Kidney (tissue), 14 donors: ENCODE measurements around the gene NCBP1. TPM values are rescaled to one million over a fixed set of nuclear protein-coding genes. Genes with fewer than 3 reads are reported as not detected.

Experiments
- DNase-seq, 5 donors: peaks; one replicate each; pipeline ENCODE4 v3.0.0-alpha.2; 2013 to 2020
- FAIRE-seq: peaks from 2 replicates; lab custom pipeline; 2012; peaks lifted over from hg19 to GRCh38; lab: Jason Lieb, UNC
- H3K27ac ChIP-seq, 2 donors: one replicate each; pipeline ENCODE4 v1.7.0; 2013; ENCODE audit warnings: low read depth in 2 of 2, low read length in 2 of 2, inconsistent platforms in 1 of 2
- H3K27me3 ChIP-seq: one replicate; pipeline ENCODE4 v1.7.1; 2013; ENCODE audit warnings: low read length, inconsistent platforms; ENCODE audit not compliant: control insufficient read depth, insufficient read depth
- H3K36me3 ChIP-seq, 3 donors: one replicate each; pipeline versions ENCODE4 v1.7.0 to v1.7.1; 2013; ENCODE audit warnings: low read length in 3 of 3, control low read depth in 1 of 3, inconsistent platforms in 1 of 3; ENCODE audit not compliant: insufficient read depth in 3 of 3, control insufficient read depth in 2 of 3
- H3K4me1 ChIP-seq, 3 donors: one replicate each; pipeline versions ENCODE4 v1.7.0 to v1.7.1; 2013; ENCODE audit warnings: low read length in 3 of 3, inconsistent platforms in 1 of 3, low read depth in 1 of 3; ENCODE audit not compliant: control insufficient read depth in 2 of 3, insufficient read depth in 2 of 3
- H3K4me3 ChIP-seq, 3 donors: one replicate each; pipeline versions ENCODE4 v1.7.0 to v1.8.1; 2013; ENCODE audit warnings: low read length in 3 of 3, control low read depth in 1 of 3, inconsistent platforms in 1 of 3
- H3K9ac ChIP-seq, 3 donors: one replicate each; pipeline versions ENCODE4 v1.7.0 to v1.7.1; 2013; ENCODE audit warnings: low read length in 3 of 3, control low read depth in 1 of 3, inconsistent platforms in 1 of 3
- H3K9me3 ChIP-seq, 3 donors: one replicate each; pipeline versions ENCODE4 v1.7.0 to v1.7.1; 2013; ENCODE audit warnings: low read length in 3 of 3, control low read depth in 1 of 3, inconsistent platforms in 1 of 3; ENCODE audit not compliant: control insufficient read depth in 2 of 3, insufficient read depth in 1 of 3
- intact Hi-C: fragments of 100-400 bp; cut with DNase I; formaldehyde crosslinking; loops from one replicate; pipeline ENCODE4 v1.11.1; 2022
- polyA plus RNA-seq: library from polyadenylated mRNA; stranded (reverse); fragments of 350-450 nt; fragmentation: Illumina TruSeq; extraction: RNeasy Lipid Tissue Mini Kit (QIAGEN cat#74804); gene quantifications from one replicate; pipeline ENCODE4 v1.2.3, GENCODE V29; 2014; ENCODE audit warnings: low read depth, low replicate concordance; ENCODE audit not compliant: insufficient read depth
- total RNA-seq: library from RNA; stranded (reverse); fragmentation: NEBNext Ultra II Directional; extraction: Animal tissue kit (Norgen Biotek cat#: 25700); gene quantifications from one replicate; pipeline ENCODE4 v1.2.1, GENCODE V29; 2021
- TF ChIP-seq, protein P1 (sequence below): IDR thresholded peaks from 3 replicates; pipeline ENCODE4 v1.5.1; 2012; ENCODE audit warnings: mild to moderate bottlenecking, moderate library complexity, borderline replicate concordance; ENCODE audit not compliant: insufficient read depth; ENCODE audit errors: extremely low read depth
- donor health status: control.
- donor health status: control.
- donor health status: control.
- donor health status: control.
- donor health status: control.
- donor health status: DM: yes; HTN: yes; CAD: no.
- donor health status: Normal renal cell carcinoma (clear cell type).

Gene NCBP1
- total and polyA plus RNA-seq, 2 donors from 2014 or later: 15.1 to 28.5 TPM

DNA sequence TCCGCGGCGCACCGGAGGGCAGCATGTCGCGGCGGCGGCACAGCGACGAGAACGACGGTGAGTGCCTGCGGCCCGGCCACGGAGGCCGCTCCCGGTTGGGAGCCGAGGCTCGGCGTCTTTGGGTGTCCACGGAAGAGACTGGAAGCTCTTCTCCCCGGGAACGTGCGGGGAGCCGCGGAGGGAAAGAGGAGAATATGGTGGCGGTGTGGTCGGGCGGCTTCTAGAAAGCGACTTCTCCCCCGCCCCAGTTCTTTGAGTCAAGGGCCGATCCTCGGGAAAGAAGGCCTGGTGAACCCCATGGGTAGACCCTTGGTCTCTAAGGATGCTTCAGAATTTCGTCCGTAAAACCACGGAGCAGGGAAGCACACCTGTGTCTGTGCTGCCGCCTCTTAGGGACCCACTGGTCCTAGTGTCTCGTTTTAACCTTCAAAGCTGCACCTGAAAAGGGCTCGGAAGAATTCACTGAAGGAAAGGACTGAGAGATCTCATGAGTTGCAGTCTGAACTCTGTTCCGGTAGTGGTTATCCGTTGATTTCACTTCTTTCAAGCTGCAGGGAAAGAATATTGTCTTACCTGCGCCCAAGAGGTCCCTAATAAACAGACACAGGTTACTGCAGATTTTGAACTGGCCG, 354 bp downstream of the NCBP1 start:
- H3K36me3 ChIP-seq: no peaks in the 10 kb centered on the region
- H3K9me3 ChIP-seq: no peaks in the 10 kb centered on the region
- intact Hi-C loops: no loop called here
- no peaks in the 10 kb centered on the region for H3K27me3 ChIP-seq
- H3K27ac ChIP-seq: peak overlapping the region; percentile 92 to 99
- peak overlapping the region; percentile 56 to 92 (median 90) for H3K9ac ChIP-seq
- TF ChIP-seq, protein P1, sequence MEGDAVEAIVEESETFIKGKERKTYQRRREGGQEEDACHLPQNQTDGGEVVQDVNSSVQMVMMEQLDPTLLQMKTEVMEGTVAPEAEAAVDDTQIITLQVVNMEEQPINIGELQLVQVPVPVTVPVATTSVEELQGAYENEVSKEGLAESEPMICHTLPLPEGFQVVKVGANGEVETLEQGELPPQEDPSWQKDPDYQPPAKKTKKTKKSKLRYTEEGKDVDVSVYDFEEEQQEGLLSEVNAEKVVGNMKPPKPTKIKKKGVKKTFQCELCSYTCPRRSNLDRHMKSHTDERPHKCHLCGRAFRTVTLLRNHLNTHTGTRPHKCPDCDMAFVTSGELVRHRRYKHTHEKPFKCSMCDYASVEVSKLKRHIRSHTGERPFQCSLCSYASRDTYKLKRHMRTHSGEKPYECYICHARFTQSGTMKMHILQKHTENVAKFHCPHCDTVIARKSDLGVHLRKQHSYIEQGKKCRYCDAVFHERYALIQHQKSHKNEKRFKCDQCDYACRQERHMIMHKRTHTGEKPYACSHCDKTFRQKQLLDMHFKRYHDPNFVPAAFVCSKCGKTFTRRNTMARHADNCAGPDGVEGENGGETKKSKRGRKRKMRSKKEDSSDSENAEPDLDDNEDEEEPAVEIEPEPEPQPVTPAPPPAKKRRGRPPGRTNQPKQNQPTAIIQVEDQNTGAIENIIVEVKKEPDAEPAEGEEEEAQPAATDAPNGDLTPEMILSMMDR: no peak
- H3K4me3 ChIP-seq: peak overlapping the region; percentile 83 to 99 (median 83)
- no peak for FAIRE-seq
- H3K4me1 ChIP-seq: peaks cover 0 to 18% (median 12%) of the 10 kb centered on the region in 3 donors
- DNase-seq: peak in 1 of 5 donors; percentile 42

DNA sequence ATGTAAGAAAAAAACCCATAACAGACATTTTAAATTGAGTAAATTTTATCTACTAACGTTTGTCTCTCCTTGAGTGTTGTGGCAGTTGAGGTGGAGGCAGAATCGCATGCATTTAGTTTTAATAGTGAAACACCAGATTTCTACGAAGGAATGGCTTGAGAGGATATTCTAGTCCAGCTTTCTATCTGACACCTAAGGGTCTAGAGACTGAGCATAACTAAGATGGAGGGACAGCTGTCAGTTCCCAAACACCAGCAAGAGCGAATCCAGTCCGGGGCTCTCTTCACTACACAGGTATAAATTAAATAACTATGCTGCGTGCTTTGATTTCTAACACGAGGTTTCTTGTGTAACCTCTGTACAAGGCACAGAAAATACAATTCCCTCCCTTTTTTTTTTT, 1.4 kb downstream of the NCBP1 start:
- intact Hi-C loops: no loop called here
- TF ChIP-seq, protein P1: no peak

DNA sequence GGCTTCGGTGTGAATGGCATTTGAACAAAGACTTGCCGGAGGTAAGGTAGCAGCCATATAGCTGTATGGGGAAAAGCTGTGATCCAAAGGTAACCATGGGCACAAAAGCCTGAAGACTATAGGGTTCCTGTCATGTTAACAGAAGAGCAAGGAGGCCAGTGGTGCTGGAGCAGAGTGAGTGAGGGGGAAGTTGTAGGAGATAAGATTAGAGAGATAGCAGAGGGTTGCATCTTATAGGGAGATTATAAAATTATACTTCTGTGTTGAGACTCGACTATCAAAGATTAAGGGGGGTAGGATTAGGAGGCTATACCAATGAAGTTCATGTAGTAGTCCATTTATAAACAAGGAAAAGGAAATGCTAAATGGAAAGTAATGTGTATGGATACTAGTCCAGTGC, 3.3 kb downstream of the NCBP1 start:
- H3K9me3 ChIP-seq: no peaks in the 10 kb centered on the region
- intact Hi-C loops: no loop called here
- DNase-seq: no peak
- H3K27ac ChIP-seq: no peak overlapping the region
- FAIRE-seq: no peak
- H3K4me3 ChIP-seq: no peak overlapping the region
- H3K4me1 ChIP-seq: peaks cover 0 to 12% (median 7%) of the 10 kb centered on the region in 3 donors
- TF ChIP-seq, protein P1: no peak
- peaks cover 0 to 5% (median 3%) of the 10 kb centered on the region in 3 donors for H3K36me3 ChIP-seq
- no peak overlapping the region for H3K9ac ChIP-seq
- no peaks in the 10 kb centered on the region for H3K27me3 ChIP-seq

More for the DNA sequence above, 1.4 kb downstream of the NCBP1 start:
- FAIRE-seq (no peak), DNase-seq (no peak)
- Histone ChIP-seq H3K27me3 (no peaks in the 10 kb centered on the region), H3K9ac (peak overlapping the region in 1 of 3 donors; percentile 92), H3K4me1 (peaks cover 0 to 16% (median 12%) of the 10 kb centered on the region in 3 donors), H3K27ac (no peak overlapping the region), H3K36me3 (no peaks in the 10 kb centered on the region), H3K4me3 (peak overlapping the region in 2 of 3 donors; percentile 21 to 83), H3K9me3 (no peaks in the 10 kb centered on the region)
